ENCODE measurements around the gene KRT33B. TPM values are rescaled to one million over a fixed set of nuclear protein-coding genes. Genes with fewer than 3 reads are reported as not detected.

KRT33B gene
- polyA plus RNA-seq, 3 donors, result not detected

DNA sequence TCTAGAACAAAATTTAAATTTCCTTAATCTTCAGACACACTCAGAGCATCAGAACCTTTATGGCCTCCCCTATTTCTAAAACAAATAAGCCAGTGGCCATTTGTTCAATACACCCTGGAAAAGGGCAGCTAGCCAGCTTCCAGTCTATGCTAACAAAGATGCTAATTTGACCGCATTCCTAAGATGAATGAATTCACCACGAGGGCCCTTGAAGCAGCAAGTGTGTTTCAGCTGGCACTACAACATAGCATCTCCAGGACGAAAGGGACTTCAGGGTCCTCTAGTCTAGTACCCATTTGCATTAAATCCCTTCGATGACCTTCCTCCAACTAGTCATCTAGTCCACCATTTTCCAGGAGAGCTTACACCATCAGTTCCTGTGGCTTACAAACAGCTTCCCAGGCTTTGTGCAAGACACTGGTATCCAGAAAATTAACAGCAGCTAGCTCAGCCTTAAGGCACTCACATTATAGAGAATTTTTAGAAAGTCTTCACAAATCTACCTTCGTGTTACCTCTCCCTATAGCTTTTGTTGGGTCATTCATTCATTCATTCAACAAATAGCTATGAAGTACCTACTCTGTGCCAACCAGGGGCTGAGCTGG lies 43.8 kb upstream of the KRT33B start:
- no peaks in the 10 kb centered on the region for H4K20me1 ChIP-seq (ENCODE audit: insufficient read depth, low read length)
- H3K4me3 ChIP-seq (replicated peaks in 1 of 3; ENCODE audit: low read depth in 2 of 3, low read length in 3 of 3), result no peak overlapping the region
- Mint-ChIP-seq H3K9me3 (no peaks in the 10 kb centered on the region), H3K36me3 (no peaks in the 10 kb centered on the region), H3K4me1 (peaks cover 7% of the 10 kb centered on the region), H3K27ac (no peak overlapping the region), H3K27me3 (ENCODE audit: low read depth in 3 of 3) (peaks cover 6 to 9% (median 8%) of the 10 kb centered on the region in 3 donors), H3K4me3 (no peak overlapping the region)
- no peak overlapping the region for H3K27ac ChIP-seq (ENCODE audit: low read depth in 1 of 2, low read length in 2 of 2)
- peaks cover 4 to 5% of the 10 kb centered on the region in 2 donors for H3K4me1 ChIP-seq (ENCODE audit: control insufficient read depth in 1 of 2, insufficient read depth in 2 of 2, low read length in 2 of 2)
- TF ChIP-seq, protein P1, sequence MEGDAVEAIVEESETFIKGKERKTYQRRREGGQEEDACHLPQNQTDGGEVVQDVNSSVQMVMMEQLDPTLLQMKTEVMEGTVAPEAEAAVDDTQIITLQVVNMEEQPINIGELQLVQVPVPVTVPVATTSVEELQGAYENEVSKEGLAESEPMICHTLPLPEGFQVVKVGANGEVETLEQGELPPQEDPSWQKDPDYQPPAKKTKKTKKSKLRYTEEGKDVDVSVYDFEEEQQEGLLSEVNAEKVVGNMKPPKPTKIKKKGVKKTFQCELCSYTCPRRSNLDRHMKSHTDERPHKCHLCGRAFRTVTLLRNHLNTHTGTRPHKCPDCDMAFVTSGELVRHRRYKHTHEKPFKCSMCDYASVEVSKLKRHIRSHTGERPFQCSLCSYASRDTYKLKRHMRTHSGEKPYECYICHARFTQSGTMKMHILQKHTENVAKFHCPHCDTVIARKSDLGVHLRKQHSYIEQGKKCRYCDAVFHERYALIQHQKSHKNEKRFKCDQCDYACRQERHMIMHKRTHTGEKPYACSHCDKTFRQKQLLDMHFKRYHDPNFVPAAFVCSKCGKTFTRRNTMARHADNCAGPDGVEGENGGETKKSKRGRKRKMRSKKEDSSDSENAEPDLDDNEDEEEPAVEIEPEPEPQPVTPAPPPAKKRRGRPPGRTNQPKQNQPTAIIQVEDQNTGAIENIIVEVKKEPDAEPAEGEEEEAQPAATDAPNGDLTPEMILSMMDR (IDR thresholded peaks at IDR 0.05), result no peak
- no peaks in the 10 kb centered on the region for H3K9me3 ChIP-seq (replicated peaks in 1 of 2; ENCODE audit: control insufficient read depth in 1 of 2, insufficient read depth in 1 of 2, low read length in 2 of 2)
- DNase-seq, result no peak
- no peak overlapping the region for H2AFZ ChIP-seq (ENCODE audit: insufficient read depth, low read depth, low read length, poor library complexity, severe bottlenecking)
- no peaks in the 10 kb centered on the region for H3K27me3 ChIP-seq (ENCODE audit: control insufficient read depth in 2 of 2, insufficient read depth in 2 of 2, low read length in 2 of 2)
- H3K9ac ChIP-seq (ENCODE audit: insufficient read depth, low read length, poor library complexity, severe bottlenecking), result no peak overlapping the region
- WGBS (ENCODE audit: insufficient coverage), result 59% methylated on average over 4 of the region's 5 CpGs
- H3K79me2 ChIP-seq (ENCODE audit: insufficient read depth, low read length), result no peaks in the 10 kb centered on the region
- H3K4me2 ChIP-seq (replicated peaks; ENCODE audit: extremely low read depth, low read length, poor library complexity, severe bottlenecking), result no peak overlapping the region
- no peaks in the 10 kb centered on the region for H3K36me3 ChIP-seq (replicated peaks in 1 of 2; ENCODE audit: control insufficient read depth in 1 of 2, insufficient read depth in 2 of 2, low read length in 2 of 2)
- intact Hi-C loops (cut with micrococcal nuclease), result no loop called here

DNA sequence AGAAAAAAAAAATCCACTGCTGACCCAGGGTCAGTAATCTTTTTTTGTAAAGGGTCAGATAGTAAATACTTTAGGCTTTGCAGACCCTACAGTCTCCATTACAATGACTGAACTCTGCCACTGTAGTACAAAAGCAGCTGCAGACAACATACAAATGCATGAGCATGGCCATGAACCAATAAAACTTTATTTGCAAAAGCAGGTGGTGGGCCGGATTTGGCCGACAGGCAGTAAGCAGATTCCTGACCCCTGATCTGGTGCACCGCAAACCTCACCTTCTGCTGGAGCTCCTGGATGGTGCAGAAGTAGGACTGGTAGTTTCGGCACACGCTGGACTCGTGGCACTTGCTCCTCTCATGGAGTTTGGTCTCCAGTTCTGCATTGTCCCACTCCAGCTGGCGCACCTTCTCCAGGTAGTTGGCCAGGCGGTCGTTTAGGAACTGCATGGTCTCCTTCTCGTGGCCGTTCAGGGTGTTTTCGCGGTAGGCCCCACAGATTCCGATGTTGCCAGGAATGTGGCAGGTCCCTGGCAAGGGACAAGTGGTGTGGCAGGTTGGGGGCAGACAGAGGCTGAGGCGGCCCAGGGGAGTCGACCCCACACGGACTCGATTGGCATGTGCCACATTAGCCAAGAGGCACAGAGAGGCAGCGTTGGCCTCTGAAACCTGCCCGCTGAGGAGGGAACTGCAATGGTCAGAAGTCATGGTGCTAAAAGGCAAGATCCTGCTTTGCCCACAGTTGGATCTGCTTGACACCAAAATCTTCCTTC lies 41.6 kb upstream of the KRT33B start:
- Histone ChIP-seq H3K9ac (ENCODE audit: insufficient read depth, low read length, poor library complexity, severe bottlenecking) (no peak overlapping the region), H3K9me3 (replicated peaks in 1 of 2; ENCODE audit: control insufficient read depth in 1 of 2, insufficient read depth in 1 of 2, low read length in 2 of 2) (no peaks in the 10 kb centered on the region), H4K20me1 (ENCODE audit: insufficient read depth, low read length) (no peaks in the 10 kb centered on the region), H3K27ac (ENCODE audit: low read depth in 1 of 2, low read length in 2 of 2) (no peak overlapping the region), H3K36me3 (replicated peaks in 1 of 2; ENCODE audit: control insufficient read depth in 1 of 2, insufficient read depth in 2 of 2, low read length in 2 of 2) (no peaks in the 10 kb centered on the region), H3K79me2 (ENCODE audit: insufficient read depth, low read length) (no peaks in the 10 kb centered on the region), H3K4me2 (replicated peaks; ENCODE audit: extremely low read depth, low read length, poor library complexity, severe bottlenecking) (no peak overlapping the region), H3K27me3 (ENCODE audit: control insufficient read depth in 2 of 2, insufficient read depth in 2 of 2, low read length in 2 of 2) (no peaks in the 10 kb centered on the region), H3K4me3 (replicated peaks in 1 of 3; ENCODE audit: low read depth in 2 of 3, low read length in 3 of 3) (no peak overlapping the region), H3K4me1 (ENCODE audit: control insufficient read depth in 1 of 2, insufficient read depth in 2 of 2, low read length in 2 of 2) (no peaks in the 10 kb centered on the region), H2AFZ (ENCODE audit: insufficient read depth, low read depth, low read length, poor library complexity, severe bottlenecking) (no peak overlapping the region)
- Mint-ChIP-seq H3K4me3 (no peak overlapping the region), H3K36me3 (no peaks in the 10 kb centered on the region), H3K4me1 (no peaks in the 10 kb centered on the region), H3K27me3 (ENCODE audit: low read depth in 3 of 3) (peaks cover 8 to 11% (median 11%) of the 10 kb centered on the region in 3 donors), H3K9me3 (no peaks in the 10 kb centered on the region), H3K27ac (no peak overlapping the region)
- WGBS (ENCODE audit: insufficient coverage), result 98% methylated on average over 16 of the region's 20 CpGs
- DNase-seq, result no peak
- TF ChIP-seq, protein P1 (IDR thresholded peaks at IDR 0.05), result no peak
- intact Hi-C loops (cut with micrococcal nuclease), result no loop called here

Data from CD14-positive monocyte (primary cell).